ENCODE results near the gene NTRK2.

NTRK2 gene

DNA sequence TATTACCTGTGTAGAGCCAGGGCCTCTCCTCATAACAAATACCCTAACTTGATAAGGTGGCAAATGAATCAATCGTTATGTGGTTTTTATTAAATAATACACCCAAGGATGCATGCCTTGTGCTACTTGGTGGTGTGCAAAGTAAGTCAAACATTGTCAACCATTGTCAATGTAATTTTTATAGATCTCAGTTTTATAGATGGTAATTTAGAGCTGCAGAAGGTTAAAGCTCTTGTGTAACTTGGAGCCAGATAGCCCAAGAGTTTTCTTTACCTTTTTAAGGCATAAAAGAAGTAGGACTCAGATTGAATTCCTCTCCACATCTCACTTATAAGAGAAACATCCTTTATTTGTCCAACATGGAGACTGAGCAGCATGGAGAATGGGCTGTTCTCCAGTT, 304.7 kb downstream of the NTRK2 start:
- no peak for DNase-seq (ENCODE audit: low read depth, low spot score)

DNA sequence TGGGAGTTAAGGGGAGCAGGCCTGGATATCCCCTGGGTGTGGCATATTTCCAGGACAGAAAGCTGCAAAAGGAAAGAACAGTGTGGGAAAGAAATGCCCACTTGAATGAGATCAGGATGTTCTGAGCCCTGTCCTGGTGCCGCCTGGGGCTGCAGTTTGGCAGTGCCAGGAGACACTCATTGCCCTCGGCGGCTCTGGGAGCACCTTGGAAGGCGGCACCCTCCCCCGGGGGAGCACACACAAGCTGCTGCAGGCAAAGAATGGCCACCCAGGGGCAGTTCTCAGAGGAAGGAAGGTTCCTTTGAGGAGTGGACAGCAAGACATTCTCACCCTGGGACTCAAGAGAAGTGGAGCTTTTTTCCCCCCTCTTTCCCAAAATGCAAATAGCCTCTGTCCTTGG, 305.3 kb downstream of the NTRK2 start:
- no peak for DNase-seq (ENCODE audit: low read depth, low spot score)

DNA sequence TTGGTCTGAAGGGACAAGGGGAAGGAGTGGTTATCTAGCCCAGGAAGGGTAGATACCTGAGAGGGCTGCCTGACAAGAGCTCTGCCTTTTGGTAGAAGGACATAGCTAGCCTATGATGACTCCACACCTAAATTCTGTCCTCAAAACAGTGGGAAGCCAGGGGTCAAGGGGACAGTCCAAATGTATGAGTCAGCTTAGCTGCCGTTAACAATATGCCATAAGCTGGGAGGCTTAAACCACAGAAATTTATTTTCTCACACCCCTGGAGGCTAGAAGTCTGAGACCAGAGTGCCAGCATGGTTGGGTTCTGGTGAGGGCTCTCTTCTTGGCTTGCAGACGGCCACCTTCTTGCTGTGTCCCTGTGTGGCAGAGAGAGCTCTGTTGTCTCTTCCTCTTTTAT, 306.4 kb downstream of the NTRK2 start:
- DNase-seq (ENCODE audit: low read depth, low spot score): no peak

DNA sequence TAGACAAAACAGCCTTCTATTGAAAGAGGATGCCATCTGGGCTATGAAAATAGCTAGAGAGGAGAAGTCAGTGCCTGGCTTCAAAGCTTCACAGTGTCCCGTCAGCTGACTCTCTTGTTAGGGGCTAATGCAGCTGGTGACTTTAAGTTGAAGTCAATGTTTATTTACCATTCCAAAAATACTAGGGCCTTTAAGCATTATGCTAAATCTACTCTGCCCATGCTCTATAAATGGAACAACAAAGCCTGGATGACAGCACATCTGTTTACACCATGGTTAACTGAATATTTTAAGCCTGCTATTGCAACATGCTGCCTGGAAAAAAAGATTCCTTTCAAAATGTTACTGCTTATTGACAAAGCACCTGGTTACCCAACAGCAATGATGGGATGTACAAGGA, 309.1 kb downstream of the NTRK2 start:
- DNase-seq (ENCODE audit: low read depth, low spot score): no peak

DNA sequence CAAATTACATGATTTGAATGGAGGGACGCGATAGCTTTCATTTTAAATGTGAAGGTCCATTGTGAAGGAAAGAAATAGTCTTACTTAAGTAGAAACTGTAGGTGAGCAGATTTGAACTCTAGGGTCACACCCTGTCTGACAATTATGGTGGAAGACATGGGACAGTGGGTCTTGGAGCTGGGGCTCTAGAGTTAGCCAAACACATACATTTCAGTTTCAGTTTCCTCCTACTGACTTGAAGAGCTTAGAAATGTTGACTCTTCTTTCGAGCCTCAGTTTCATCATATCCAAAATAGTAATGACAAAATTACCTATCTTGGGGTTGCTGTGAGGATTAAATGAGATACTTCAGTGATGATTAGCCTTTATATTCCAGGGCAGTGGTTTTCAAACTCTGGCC, 314.2 kb downstream of the NTRK2 start:
- DNase-seq (ENCODE audit: low read depth, low spot score): no peak

DNA sequence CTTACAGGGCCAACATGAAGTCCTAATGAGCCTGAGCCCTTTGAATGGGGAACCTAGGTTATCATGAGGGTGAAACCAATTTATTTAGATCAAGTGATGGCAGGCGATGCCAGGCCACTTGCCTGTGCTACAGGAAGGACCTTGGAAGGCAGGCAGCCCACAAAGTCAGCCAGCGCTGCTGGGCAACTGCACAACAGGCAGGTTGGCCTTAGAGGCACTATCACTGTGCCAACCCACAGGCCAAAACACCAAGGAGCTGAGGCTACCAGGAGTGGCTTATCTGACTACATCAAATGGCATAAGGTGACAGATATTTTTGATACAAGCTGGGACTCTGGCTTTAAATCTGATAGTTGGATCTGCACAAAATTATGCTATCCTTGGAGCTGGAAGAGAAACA, 319.1 kb downstream of the NTRK2 start:
- no peak for DNase-seq (ENCODE audit: low read depth, low spot score)

DNA sequence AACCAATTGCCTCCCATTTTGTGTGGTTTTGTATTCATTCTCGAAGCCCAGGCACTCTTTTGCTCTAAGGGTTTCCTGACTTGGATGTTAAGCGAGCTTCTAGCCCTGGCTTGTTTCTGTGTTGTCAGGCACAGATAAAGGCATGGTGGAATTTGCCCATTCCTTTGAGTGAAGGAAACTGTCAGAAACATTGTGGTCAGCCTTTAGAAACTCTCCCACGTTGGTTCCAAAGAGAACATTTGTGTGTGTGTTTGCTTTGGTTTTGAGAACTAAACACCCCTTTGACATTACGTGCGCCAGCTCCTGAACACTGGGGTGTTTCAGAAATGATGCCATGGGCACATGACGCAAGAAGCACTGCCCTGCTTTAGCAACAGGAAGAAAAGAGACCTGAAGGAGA, 320.9 kb downstream of the NTRK2 start:
- DNase-seq (ENCODE audit: low read depth, low spot score): no peak

DNA sequence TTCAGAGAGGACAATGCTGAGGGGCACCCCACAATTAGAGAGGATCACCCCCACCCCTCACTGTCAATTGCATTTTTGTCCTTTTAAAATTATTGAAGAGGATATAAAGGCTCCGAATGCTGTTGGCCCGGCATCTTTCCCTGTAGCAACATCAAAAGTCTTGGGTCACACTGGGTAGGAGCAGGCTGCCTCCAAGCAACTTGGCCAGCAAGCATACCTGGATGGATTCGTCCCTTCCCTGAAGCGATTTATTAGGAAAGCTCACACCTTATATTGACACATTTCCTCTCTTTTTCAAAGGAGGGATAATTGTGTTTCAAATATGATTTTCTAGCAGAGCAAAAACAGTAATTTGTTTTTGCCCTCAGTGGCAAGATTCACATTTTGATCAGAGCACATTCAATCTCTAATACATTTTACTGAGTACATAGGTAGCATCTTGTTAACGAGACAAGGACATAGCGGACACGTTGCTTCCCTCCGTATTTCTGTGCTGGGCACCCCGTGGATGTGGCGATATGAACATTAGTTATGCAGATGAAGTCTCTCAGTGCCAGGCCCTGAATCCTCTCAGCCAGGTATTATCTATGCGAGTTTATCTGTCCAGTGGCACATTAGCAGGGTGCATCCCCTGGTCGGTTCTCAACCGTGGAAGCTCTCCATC, 321.5 kb downstream of the NTRK2 start:
- no peak for DNase-seq (ENCODE audit: low read depth, low spot score)

DNA sequence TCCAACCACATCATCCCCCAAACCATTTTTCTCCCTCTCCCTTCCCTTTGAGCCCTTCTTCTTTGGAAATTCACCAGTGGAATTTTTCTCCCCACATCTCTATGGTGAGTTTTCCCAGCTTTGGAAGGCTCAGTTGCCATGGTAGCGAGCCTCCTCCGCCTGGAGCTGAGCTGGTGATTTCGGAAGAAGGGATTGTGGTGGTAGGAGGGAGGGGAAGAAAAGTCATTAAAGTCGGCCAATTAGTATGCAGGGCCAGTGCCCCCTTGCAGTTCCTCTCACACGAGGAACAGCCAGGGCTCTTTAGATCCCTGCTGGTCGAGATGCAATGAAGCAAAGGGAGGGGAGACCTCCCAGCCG, 322.0 kb downstream of the NTRK2 start:
- no peak for DNase-seq (ENCODE audit: low read depth, low spot score)

DNA sequence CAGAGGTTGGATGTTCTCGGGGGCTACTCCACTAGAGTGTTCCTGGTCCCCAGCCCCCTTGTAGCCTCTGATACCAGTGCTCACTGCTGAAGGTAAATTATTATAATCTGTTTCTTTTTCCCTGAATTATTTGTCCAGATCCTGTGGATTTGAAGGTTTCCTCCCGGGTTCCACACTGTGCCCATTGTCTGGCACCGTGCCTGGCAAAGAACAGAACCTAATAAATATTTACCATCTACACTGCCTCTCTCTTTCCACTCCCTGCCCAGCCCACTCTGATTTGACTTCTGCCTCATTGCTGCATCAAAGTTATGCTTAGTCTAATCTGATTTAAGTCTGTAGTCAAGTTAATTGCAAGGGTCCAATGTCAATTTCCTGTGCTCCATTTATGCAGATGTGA, 322.9 kb downstream of the NTRK2 start:
- no peak for DNase-seq (ENCODE audit: low read depth, low spot score)

DNA sequence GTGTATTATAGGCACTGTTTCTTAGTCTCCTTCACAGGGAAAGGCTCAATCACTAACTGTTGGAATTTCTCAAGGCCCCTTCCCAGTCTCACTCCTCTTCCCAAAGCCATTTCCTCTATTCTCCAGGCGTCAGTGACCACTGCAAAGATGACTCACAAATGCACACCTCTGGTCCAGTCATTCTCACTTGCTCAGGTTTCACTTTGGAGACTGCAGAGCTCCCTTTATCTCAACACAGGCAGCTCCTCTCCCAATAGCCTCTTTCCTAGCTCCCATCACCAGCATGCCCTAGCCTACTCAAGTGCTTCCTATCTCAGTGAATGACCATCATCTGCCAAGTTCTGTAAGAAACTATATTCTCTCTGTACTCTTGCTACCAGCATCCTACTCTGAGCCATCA, 323.6 kb downstream of the NTRK2 start:
- DNase-seq (ENCODE audit: low read depth, low spot score): no peak

DNA sequence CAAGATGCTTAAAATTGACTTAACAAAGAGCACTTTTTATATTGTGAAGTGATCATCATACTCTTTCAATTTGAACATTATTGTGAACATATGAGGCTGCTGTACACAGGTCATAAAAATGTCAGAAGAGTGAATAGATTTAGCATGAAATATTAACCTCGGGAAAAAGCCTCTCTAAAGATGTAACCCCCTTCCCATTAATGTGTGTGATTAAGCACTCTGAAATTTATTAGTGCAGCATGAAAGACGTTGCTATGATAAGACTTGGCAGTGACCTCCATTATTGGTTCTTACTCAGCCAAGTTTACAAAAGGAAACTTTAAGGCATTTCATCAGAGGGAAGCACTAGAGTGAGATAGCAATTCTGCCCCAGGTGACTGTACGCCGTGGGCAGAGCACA, 326.5 kb downstream of the NTRK2 start:
- no peak for DNase-seq (ENCODE audit: low read depth, low spot score)

DNA sequence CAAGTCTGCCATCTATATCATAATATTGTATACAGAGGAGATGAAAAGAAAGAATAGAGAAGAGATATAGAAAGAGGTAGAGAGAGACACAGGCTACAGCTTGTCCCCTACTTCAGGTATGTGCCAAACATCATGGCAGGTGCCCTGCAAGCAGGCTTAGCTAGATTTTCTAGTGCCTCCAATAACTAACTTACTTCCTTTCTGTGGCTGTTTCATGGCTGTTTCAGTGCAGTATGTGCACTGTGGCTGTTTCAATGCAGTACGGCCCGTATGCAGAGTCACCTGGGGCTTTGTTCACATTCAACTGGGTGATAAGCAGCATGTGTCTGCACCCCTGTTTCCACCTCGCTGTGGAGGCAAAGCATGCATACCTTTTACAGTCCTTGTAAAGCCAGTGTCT, 327.2 kb downstream of the NTRK2 start:
- DNase-seq (ENCODE audit: low read depth, low spot score): no peak

DNA sequence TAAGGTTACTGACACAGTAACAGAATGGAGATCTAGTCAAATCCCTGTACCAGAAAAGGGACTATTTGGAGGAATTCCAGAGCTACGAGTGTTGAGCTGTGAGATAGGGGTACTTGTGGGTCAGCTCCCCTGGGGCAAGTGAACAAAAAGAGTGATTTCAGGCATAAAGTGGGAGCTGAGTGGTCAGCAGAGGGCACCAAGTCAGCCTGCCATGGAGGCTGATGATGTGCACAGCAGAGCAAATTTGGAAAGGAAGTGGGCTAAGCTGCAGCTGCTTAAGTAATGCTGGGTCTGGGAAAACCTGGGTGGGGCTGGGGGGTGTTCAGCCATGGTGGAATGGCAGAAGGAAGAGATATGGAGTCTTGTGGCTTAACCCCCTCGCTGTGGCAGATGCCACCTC, 327.9 kb downstream of the NTRK2 start:
- DNase-seq (ENCODE audit: low read depth, low spot score): no peak

DNA sequence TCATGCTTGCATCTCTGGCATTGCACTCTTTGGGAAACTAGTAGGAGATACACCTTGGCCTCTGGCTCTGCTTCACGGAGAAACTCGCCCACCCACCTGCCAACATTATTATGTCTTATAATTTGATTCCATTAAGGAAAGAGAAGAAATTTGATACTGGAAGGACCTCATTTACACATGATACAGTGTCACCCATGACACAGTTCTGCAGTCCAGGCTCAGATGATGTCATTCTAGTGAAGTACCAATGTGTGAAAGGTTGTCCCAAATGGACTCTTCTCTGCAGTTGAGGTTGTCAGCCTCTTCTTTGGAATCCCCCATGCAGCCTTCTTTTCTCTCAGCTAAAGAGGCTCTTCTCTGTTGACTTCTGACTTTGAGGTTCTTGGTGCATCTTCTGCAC, 329.1 kb downstream of the NTRK2 start:
- no peak for DNase-seq (ENCODE audit: low read depth, low spot score)

DNA sequence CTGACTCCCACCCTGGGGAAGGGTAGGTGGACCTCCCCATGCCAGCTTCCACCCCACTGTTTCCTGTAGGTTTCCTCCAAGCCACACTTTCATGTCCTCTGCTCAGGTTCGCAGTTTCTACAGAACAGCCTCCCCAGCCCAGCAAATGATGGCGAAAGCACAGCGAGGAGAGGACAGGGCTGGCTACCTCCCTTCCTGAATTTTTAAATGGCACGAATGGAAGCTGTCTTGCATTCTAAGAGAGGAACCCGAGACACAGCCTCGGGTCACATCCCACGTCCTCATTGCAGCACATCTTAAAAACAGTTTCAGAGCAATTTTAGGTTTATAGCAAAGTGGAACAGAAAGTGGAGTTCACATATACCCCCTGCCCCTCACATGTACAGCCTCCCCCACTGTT, 330.3 kb downstream of the NTRK2 start:
- no peak for DNase-seq (ENCODE audit: low read depth, low spot score)

DNA sequence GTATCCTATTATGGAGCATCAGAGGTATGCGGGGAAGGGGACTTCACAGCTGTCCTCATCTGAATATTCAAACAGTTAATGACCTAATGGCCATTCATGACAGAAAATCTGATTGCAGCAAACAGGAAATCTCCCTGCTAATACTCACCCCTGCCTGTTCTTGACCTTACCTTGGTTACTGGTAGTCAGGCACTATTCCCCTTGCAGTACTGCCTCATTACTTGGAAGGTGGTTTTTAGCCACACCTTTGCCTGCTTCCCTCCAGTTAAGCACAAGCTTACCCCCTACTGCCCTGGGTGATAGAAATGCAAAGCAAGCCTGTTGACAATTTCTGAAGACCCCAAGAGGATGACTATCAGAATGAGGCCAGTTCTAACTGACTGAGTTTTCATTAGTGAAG, 332.4 kb downstream of the NTRK2 start:
- no peak for DNase-seq (ENCODE audit: low read depth, low spot score)

DNA sequence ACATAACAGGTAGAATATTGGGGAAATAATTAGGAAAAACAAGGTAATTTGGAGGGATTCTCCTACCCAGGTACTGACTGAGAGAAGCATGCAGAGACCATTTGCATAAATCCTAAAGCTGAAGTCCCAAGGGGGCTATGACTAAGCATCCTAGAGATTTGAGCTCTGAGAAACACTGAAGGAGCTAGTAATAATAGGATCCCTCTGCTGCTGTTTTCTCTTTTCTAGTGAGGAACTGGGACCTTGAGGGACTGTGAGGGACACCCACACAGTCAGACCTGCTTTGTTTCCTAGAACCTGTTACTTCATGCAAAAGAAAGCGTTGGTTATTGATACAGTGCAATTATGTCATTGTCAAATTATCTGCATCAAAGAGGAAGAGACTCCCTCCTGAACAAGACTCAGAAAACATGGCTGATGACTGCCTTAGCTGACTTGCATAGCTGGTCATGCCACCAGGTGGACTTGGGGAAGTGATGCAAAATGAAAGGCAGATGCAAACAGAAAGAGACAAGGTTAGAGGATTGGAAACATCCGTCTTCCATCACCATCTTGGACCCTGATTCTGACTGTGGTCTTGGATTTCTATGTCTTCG, 335.4 kb downstream of the NTRK2 start:
- DNase-seq (ENCODE audit: low read depth, low spot score): no peak

DNA sequence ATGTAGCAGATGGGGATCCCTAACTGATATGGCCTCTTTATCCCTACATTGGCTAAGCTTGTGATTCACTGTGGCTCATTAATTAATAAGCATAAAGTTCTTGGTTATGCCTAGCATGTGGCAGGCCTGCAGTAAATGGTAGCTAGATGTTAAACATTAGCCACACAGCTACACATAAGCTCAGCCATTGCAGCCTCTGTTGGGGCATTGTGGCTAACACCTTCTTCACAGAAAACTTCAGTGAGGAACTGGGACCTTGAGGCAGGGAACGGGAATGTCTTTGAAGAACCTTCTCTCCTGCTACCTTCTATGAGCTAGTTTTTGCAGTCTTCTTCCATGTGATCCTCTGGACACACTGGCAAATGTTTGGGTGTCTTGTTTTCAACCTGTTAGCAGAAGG, 338.2 kb downstream of the NTRK2 start:
- no peak for DNase-seq (ENCODE audit: low read depth, low spot score)

DNA sequence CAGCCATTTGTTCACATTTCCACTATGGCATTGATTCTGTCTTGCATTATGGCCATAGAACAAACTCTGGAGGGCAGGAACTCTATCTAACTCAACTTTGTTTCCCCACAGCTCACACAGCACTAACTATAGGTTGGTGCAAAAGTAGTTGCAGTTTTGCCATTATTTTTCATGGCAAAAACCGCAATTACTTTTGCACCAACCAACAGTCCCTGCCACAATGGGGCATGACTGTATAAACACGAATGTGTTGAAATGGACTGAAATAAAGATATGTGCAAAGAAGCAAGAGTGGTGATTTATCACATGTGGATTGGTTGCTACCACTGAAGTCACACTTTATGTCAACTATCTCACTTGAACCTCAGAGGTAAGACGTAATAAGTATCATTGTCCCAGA, 338.7 kb downstream of the NTRK2 start:
- DNase-seq (ENCODE audit: low read depth, low spot score): no peak

DNA sequence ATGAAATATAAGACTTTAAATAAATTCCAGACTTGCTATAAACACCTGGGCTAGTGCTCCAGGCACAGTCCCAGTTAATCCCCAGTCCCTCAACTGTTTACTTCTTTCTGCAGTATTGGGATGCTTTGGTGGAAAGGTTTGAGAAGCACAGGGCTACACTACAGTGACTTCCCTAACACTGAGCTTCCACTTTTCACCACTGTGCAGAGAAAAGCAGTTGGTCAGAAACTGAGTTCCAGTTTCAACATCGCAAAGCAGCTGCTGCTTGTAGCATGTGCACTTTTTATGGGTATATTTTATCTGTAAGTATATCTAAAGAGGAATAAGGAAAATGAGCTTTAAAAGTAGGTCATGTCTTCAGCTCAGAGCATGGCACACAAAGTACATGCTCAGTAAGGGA, 339.7 kb downstream of the NTRK2 start:
- DNase-seq (ENCODE audit: low read depth, low spot score): no peak

DNA sequence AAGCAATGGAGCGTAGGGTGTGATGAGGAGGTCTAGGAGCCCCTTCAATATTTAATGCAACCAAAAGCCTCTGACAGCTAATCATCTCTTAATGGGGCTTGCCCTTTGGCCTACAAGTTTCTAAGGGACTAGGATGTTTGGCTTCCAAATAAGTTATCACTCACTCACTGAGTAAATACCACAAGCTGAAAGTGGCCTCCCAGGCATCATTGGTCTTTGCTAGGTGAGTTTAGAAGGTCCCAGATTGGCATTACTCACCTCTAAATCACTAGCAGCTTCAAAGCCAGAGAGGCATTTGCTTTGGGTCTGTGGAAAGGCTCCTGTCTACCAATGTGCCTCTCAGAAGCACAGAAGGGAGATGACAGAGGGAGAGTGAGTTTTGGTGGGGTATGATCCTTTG, 344.2 kb downstream of the NTRK2 start:
- DNase-seq (ENCODE audit: low read depth, low spot score): no peak

DNA sequence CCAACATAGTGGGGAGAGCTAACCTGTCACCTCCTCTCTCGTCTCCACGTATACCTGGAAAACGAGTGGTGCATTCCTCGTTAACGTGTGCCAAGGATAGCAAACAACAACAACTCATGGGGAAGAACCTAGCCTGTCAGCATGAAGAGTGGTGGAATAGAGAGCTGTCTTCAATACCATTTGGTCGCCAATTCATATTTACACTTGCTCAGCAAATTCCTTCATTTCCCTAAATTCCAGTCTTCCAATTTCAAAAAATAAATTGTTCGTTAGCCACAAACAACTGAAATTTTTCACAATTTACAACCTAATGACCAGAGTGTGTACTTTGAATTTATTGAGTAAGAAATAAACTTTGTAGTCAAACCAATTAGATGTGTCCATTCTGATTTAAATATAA, 344.8 kb downstream of the NTRK2 start:
- DNase-seq (ENCODE audit: low read depth, low spot score): no peak

DNA sequence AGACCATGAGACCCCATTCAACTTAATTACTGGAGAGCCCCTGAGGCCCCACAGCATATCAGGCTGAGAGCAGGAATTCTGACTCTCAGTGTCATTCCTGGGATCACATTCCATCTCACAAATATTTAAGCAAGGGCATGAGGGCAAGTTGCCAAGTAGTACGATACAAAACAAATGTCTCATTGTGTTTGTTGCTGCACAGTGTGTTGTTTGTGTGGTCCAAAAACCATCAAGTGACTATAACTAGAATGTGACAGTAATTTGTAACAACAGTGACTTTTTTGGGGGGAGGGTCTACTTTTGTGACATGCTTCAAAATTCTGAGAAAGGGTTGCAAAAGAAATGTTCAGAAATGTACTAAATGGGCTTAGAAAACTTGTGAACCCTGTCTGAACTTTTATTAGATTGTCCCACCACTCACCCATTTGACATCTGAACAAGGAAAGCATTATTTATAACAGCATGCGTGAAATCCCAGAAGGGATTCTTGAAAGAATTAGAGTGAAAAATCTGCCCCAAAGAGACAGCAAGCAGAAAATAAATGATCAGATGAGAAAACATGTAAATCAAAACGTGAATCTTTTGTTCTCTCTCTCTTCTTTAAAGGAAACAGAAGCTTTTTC, 347.0 kb downstream of the NTRK2 start:
- DNase-seq (ENCODE audit: low read depth, low spot score): no peak

All from smooth muscle cell of the brain vasculature (primary cell).